Activated CD4-positive, alpha-beta T cell treated with anti-CD3 and anti-CD28 coated beads for 36 hours (primary cell): ENCODE data around the gene TAC3. TPM values are rescaled to one million over a fixed set of nuclear protein-coding genes. Genes with fewer than 3 reads are reported as not detected.
"Not testable (repeated sequence)": the region's sequence is repeated elsewhere in the genome, so short reads cannot be mapped to it uniquely, and the experiment has no call there.

ENCODE experiments used
- ATAC-seq: fragments of 200-7000 bp; cut with Tn5 transposase; one replicate; pipeline ENCODE4 v1.10.0; 2021; ENCODE audit warnings: mild to moderate bottlenecking, moderate library complexity
- CTCF ChIA-PET: fragments of 350-600 bp; sonication (Branson Sonifier 250); formaldehyde crosslinking; loops from one replicate; lab custom pipeline; 2021; ENCODE audit warnings: antibody characterized with exemption; lab: Charles Lee
- POLR2A ChIA-PET: fragments of 350-600 bp; sonication (Branson Sonifier 250); formaldehyde crosslinking; loops from one replicate; lab custom pipeline; 2021; ENCODE audit warnings: antibody characterized with exemption, inconsistent platforms; lab: Charles Lee
- DNase-seq: peaks from one replicate; pipeline ENCODE4 v3.0.0-alpha.2; 2020
- H3K27ac Mint-ChIP-seq: one replicate; pipeline ENCODE4 v1.8.0; 2021; ENCODE audit warnings: mixed read lengths
- H3K27me3 Mint-ChIP-seq: one replicate; pipeline ENCODE4 v1.8.0; 2021; ENCODE audit warnings: mixed read lengths
- H3K36me3 Mint-ChIP-seq: one replicate; pipeline ENCODE4 v1.8.0; 2021; ENCODE audit warnings: low read depth, mixed read lengths
- H3K4me1 Mint-ChIP-seq: one replicate; pipeline ENCODE4 v1.8.0; 2021; ENCODE audit warnings: mixed read lengths
- H3K4me3 Mint-ChIP-seq: one replicate; pipeline ENCODE4 v1.8.0; 2021; ENCODE audit warnings: mild to moderate bottlenecking, moderate library complexity, mixed read lengths
- H3K9me3 Mint-ChIP-seq: one replicate; pipeline ENCODE4 v1.8.0; 2021; ENCODE audit warnings: low read depth, mixed read lengths
- intact Hi-C, 2 experiments: fragments of 100-400 bp; cut with DNase I in 1 of 2; cut with micrococcal nuclease in 1 of 2; formaldehyde crosslinking; loops; one replicate each; pipeline versions ENCODE4 v1.14.2 to v1.15.1; 2022 to 2024; cut with DNase I, micrococcal nuclease
- total RNA-seq, 2 experiments: library from RNA; stranded (reverse); gene quantifications; one replicate each; pipeline ENCODE4 v1.2.3, GENCODE V29; 2021

TAC3 gene
- total RNA-seq, 2 experiments from 2014 or later, result 0.37 to 0.63 TPM

DNA sequence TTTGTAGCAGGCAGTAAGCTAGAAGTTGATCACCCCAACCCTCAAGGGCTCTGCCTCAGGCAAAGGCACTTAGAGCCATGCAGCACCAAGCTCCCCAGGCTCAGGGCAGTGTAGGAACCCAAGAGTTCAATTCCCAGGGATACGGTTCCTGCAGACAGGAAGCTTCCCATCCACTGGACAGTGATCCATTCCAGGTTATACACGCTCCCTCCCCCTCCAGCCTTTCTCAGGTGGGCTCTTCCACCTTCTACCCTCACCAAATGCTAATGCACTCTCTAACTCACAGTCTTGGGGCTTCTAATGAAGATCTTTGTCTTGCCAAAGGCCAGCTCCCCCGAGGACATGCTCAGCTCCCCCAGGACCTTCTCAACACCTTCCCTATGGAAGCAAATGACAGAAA, 20.9 kb upstream of the TAC3 start:
- Mint-ChIP-seq H3K9me3 (no peaks in the 10 kb centered on the region), H3K4me1 (peaks cover 8% of the 10 kb centered on the region), H3K4me3 (no peak overlapping the region), H3K27me3 (no peaks in the 10 kb centered on the region), H3K27ac (no peak overlapping the region), H3K36me3 (peaks cover 1% of the 10 kb centered on the region)
- intact Hi-C loops, result no loop called here
- ATAC-seq, result no peak
- DNase-seq, result no peak
- ChIA-PET POLR2A (no interaction called here), CTCF (interaction anchor here (0.6 to 1.6 kb wide), 5 partner anchors 9 to 57 kb away, joined by 3 to 6 read pairs (median 3); no protein-coding TSS in a partner anchor)

DNA sequence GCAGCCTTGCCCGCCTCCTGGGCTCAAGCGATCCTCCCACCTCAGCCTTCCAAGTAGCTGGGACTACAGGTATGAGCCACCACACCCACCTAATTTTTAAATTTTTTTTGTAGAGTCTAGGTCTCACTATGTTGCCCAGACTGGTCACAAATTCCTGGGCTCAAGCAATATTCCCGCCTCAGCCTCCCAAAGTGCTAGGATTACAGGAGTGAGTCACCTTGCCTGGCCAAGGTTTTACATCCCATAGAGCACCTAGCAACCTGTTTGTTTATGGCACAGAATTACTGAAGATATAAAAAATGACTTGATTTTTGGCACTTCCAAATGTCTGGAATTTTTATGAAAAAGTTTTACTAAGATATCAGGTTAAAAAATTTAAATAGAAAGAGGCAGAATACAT, 17.1 kb upstream of the TAC3 start:
- Mint-ChIP-seq H3K27ac (no peak overlapping the region), H3K9me3 (no peaks in the 10 kb centered on the region), H3K4me3 (no peak overlapping the region), H3K36me3 (peaks cover 1% of the 10 kb centered on the region), H3K4me1 (peaks cover 24% of the 10 kb centered on the region), H3K27me3 (no peaks in the 10 kb centered on the region)
- CTCF ChIA-PET, result interaction anchor here (1.1 to 4.1 kb wide), 6 partner anchors 15 to 91 kb away, joined by 3 to 25 read pairs (median 5); no protein-coding TSS in a partner anchor
- POLR2A ChIA-PET, result interaction anchor here (0.7 kb wide), 1 partner anchor 12 kb away, joined by 3 read pairs; no protein-coding TSS in a partner anchor
- ATAC-seq (no peak), DNase-seq (no peak)
- intact Hi-C loops, result no loop called here

- peaks cover 1% of the 10 kb centered on the region for H3K36me3 Mint-ChIP-seq
- no peaks in the 10 kb centered on the region for H3K9me3 Mint-ChIP-seq
- CTCF ChIA-PET, result interaction anchor here (0.6 to 4.1 kb wide), 17 partner anchors 9 to 278 kb away, joined by 3 to 25 read pairs (median 4); partner anchors contain the start of genes MYO1A and TAC3
- no peaks in the 10 kb centered on the region for H3K27me3 Mint-ChIP-seq
- POLR2A ChIA-PET, result no interaction called here
- ATAC-seq (no peak), DNase-seq (no peak)
- intact Hi-C loops, result no loop called here
- H3K4me3 Mint-ChIP-seq, result no peak overlapping the region
- H3K27ac Mint-ChIP-seq, result peak overlapping the region; percentile 14
- H3K4me1 Mint-ChIP-seq, result peaks cover 40% of the 10 kb centered on the region
Observed at GRCh38 chr12:57031789-57032188, 15.5 kb upstream of the TAC3 start.

GRCh38 chr12:57031138-57031725, 14.9 kb upstream of the TAC3 start:
- CTCF ChIA-PET, result interaction anchor here (0.6 to 4.1 kb wide), 17 partner anchors 9 to 277 kb away, joined by 3 to 25 read pairs (median 4); partner anchors contain the start of genes MYO1A and TAC3
- Mint-ChIP-seq H3K27ac (peak overlapping the region; percentile 55), H3K4me3 (no peak overlapping the region), H3K36me3 (peaks cover 1% of the 10 kb centered on the region), H3K4me1 (peaks cover 46% of the 10 kb centered on the region), H3K9me3 (no peaks in the 10 kb centered on the region), H3K27me3 (no peaks in the 10 kb centered on the region)
- POLR2A ChIA-PET, result no interaction called here
- ATAC-seq (peak; percentile 43), DNase-seq (peak; percentile 44)
- intact Hi-C loops, result no loop called here

GRCh38 chr12:57029457-57029856, 13.1 kb upstream of the TAC3 start:
- Mint-ChIP-seq H3K27ac (no peak overlapping the region), H3K27me3 (no peaks in the 10 kb centered on the region), H3K36me3 (no peaks in the 10 kb centered on the region), H3K4me1 (peaks cover 49% of the 10 kb centered on the region), H3K4me3 (no peak overlapping the region), H3K9me3 (no peaks in the 10 kb centered on the region)
- ChIA-PET CTCF (interaction anchor here (0.7 kb wide), 1 partner anchor 94 kb away, joined by 3 read pairs; no protein-coding TSS in a partner anchor), POLR2A (no interaction called here)
- DNase-seq (no peak), ATAC-seq (no peak)
- intact Hi-C loops, result loop anchor here in 1 of 2 experiments (5.0 kb wide), 1 partner anchor 33 kb away; no protein-coding TSS in a partner anchor

DNA sequence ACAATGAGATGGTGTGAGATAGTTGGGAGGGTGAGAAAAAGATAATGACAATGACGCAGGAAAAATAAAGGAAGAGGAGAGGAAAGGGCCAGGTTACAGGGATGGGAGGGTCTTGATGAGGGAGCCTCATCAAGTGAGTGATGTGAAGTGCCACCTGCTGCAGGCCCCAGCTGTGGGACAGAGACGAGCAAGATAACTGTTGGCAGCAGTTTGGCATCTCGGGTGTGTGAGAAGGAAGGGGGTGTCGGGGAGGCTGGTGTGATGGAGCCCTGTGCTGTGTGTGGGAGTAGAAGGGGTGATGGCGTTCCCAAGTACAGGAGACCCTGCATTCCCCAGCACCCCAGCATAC, 11.4 kb upstream of the TAC3 start:
- H3K9me3 Mint-ChIP-seq, result no peaks in the 10 kb centered on the region
- peak; percentile 44 for DNase-seq
- POLR2A ChIA-PET, result interaction anchor here (0.7 kb wide), 1 partner anchor 8 kb away, joined by 4 read pairs; no protein-coding TSS in a partner anchor
- H3K4me3 Mint-ChIP-seq, result no peak overlapping the region
- intact Hi-C loops, result loop anchor here in 1 of 2 experiments (5.0 kb wide), 1 partner anchor 35 kb away; no protein-coding TSS in a partner anchor
- ATAC-seq, result peak; percentile 64
- peaks cover 49% of the 10 kb centered on the region for H3K4me1 Mint-ChIP-seq
- H3K36me3 Mint-ChIP-seq, result no peaks in the 10 kb centered on the region
- no peaks in the 10 kb centered on the region for H3K27me3 Mint-ChIP-seq
- H3K27ac Mint-ChIP-seq, result peak overlapping the region; percentile 88
- CTCF ChIA-PET, result interaction anchor here (0.7 to 3.3 kb wide), 16 partner anchors 9 to 270 kb away, joined by 3 to 17 read pairs (median 6); partner anchors contain the start of genes STAT6 and TAC3

- ATAC-seq (peak; percentile 49), DNase-seq (peak; percentile 22)
- intact Hi-C loops, result loop anchor here in 1 of 2 experiments (5.0 kb wide), 1 partner anchor 35 kb away; no protein-coding TSS in a partner anchor
- no peaks in the 10 kb centered on the region for H3K9me3 Mint-ChIP-seq
- CTCF ChIA-PET, result interaction anchor here (0.6 to 3.3 kb wide), 19 partner anchors 8 to 269 kb away, joined by 3 to 17 read pairs (median 5); partner anchors contain the start of genes STAT6 and TAC3
- H3K4me1 Mint-ChIP-seq, result peaks cover 49% of the 10 kb centered on the region
- H3K27me3 Mint-ChIP-seq, result no peaks in the 10 kb centered on the region
- peak overlapping the region; percentile 88 for H3K27ac Mint-ChIP-seq
- H3K4me3 Mint-ChIP-seq, result no peak overlapping the region
- H3K36me3 Mint-ChIP-seq, result no peaks in the 10 kb centered on the region
- POLR2A ChIA-PET, result interaction anchor here (0.5 to 0.7 kb wide), 2 partner anchors 9 to 46 kb away, joined by 4 read pairs; no protein-coding TSS in a partner anchor
Observed at GRCh38 chr12:57027011-57027804, 10.9 kb upstream of the TAC3 start.

GRCh38 chr12:57025196-57025595, 8.9 kb upstream of the TAC3 start:
- ATAC-seq, result no peak
- POLR2A ChIA-PET, result no interaction called here
- no peaks in the 10 kb centered on the region for H3K36me3 Mint-ChIP-seq
- no peak overlapping the region for H3K27ac Mint-ChIP-seq
- DNase-seq, result no peak
- CTCF ChIA-PET, result interaction anchor here (0.7 to 3.3 kb wide), 6 partner anchors 16 to 87 kb away, joined by 3 to 17 read pairs (median 4); partner anchors contain the start of gene STAT6
- H3K4me1 Mint-ChIP-seq, result peaks cover 38% of the 10 kb centered on the region
- H3K4me3 Mint-ChIP-seq, result no peak overlapping the region
- H3K9me3 Mint-ChIP-seq, result no peaks in the 10 kb centered on the region
- intact Hi-C loops, result loop anchor here in 1 of 2 experiments (5.0 kb wide), 1 partner anchor 37 kb away; no protein-coding TSS in a partner anchor
- no peaks in the 10 kb centered on the region for H3K27me3 Mint-ChIP-seq

- H3K27me3 Mint-ChIP-seq, intact Hi-C loops, DNase-seq, POLR2A ChIA-PET, H3K4me3 Mint-ChIP-seq, H3K36me3 Mint-ChIP-seq, H3K27ac Mint-ChIP-seq, ATAC-seq, H3K9me3 Mint-ChIP-seq: not testable (repeated sequence)
- H3K4me1 Mint-ChIP-seq, result peaks cover 32% of the 10 kb centered on the region
- CTCF ChIA-PET, result interaction anchor here (0.7 to 2.1 kb wide), 4 partner anchors 9 to 430 kb away, joined by 3 to 6 read pairs (median 4); no protein-coding TSS in a partner anchor
Observed at GRCh38 chr12:57022324-57022723, 6.0 kb upstream of the TAC3 start.

DNA sequence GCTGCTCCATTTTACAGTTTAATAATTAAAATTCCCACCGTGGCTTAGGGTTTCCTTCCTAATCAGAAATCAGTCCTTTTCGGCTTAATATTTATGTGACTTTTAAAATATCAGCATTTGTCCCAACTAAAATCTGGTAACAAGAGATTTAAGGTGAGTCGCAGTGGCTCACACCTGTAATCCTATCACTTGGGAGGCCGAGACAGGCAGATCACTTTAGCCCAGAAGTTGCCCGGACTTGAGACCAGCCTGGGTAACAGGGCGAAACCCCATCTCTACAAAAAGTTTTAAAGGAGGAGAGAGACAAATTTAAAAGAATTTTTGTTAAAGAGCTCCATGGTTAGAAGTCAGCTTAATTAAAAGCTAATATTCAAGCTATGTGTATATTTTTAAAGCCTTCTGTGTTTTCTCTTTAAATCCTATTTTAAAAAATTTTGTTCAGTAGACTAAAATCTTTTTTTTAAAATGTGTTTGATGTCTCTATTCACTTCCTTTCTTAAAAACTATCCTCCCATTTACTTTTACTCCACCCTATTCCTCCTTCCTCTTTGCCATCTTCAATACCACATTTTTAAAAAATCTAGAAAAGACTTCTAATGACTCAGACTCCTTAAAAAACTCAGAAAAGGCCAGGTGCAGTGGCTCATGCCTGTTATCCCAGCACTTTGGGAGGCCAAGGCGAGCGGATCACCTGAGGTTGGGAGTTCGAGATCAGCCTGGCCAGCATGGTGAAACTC, 3.8 kb upstream of the TAC3 start:
- no peaks in the 10 kb centered on the region for H3K36me3 Mint-ChIP-seq
- no peak overlapping the region for H3K4me3 Mint-ChIP-seq
- ChIA-PET CTCF (interaction anchor here (0.6 to 5.3 kb wide), 10 partner anchors 8 to 92 kb away, joined by 3 to 35 read pairs (median 6); partner anchors contain the start of gene ZBTB39), POLR2A (no interaction called here)
- H3K27ac Mint-ChIP-seq, result peak overlapping the region; percentile 60
- H3K4me1 Mint-ChIP-seq, result peaks cover 18% of the 10 kb centered on the region
- DNase-seq (no peak), ATAC-seq (no peak)
- H3K27me3 Mint-ChIP-seq, result no peaks in the 10 kb centered on the region
- no peaks in the 10 kb centered on the region for H3K9me3 Mint-ChIP-seq
- intact Hi-C loops, result no loop called here
